ENCODE data around the gene OLR1. TPM values are rescaled to one million over a fixed set of nuclear protein-coding genes. Genes with fewer than 3 reads are reported as not detected.
"Not testable (repeated sequence)": the region's sequence is repeated elsewhere in the genome, so short reads cannot be mapped to it uniquely, and the experiment has no call there.

The OLR1 gene
- total RNA-seq (10 to 100 TPM in 1 of 7 donors, 1 to 10 TPM in 3, under 1 TPM in 3; 0.71 to 12.3 (median 1.1) TPM), polyA plus RNA-seq (under 1 TPM; 0.10 to 0.48 TPM)
- long read RNA-seq, donor 1, partial matches to known transcripts: 0 of 2 reads
- long read RNA-seq, donor 1, other reads (novel, unspliced or antisense): 0 of 2 reads
- long read RNA-seq, donor 2: 0 reads
- long read RNA-seq, donor 3, partial matches to known transcripts: 0 of 2 reads
- long read RNA-seq, donor 3, other reads (novel, unspliced or antisense): 0 of 2 reads

GRCh38 chr12:10171973-10172728, at the start of gene OLR1:
Gene OLR1, minus strand, starts transcription at chr12:10172132. Its CDS starts 55 bp downstream, at chr12:10172077.
- WGBS, 3 donors: 62 to 71% (median 70%) methylated on average over 7 of the region's 7 CpGs
- DNase-seq: no peak
- TF ChIP-seq CTCF (IDR thresholded peaks at IDR 0.05) (no peak), EP300 (IDR thresholded peaks at IDR 0.05) (no peak), POLR2A (IDR thresholded peaks at IDR 0.05) (no peak)
- H3K27me3 ChIP-seq: no peaks in the 10 kb centered on the region
- no peak within 1 kb of the TSS for H3K27ac ChIP-seq
- no peaks in the 10 kb centered on the region for H3K36me3 ChIP-seq
- H3K4me3 ChIP-seq: no peak within 1 kb of the TSS
- H3K9me3 ChIP-seq: no peaks in the 10 kb centered on the region
- no peaks in the 10 kb centered on the region for H3K4me1 ChIP-seq (ENCODE audit: insufficient read depth)
- intact Hi-C loops (cut with DNase I): no loop called here

- TF ChIP-seq CTCF (IDR thresholded peaks at IDR 0.05) (no peak), EP300 (IDR thresholded peaks at IDR 0.05) (no peak), POLR2A (IDR thresholded peaks at IDR 0.05) (no peak)
- Histone ChIP-seq H3K9me3 (no peaks in the 10 kb centered on the region), H3K36me3 (no peaks in the 10 kb centered on the region), H3K27me3 (no peaks in the 10 kb centered on the region), H3K27ac (no peak overlapping the region), H3K4me1 (ENCODE audit: insufficient read depth) (no peaks in the 10 kb centered on the region), H3K4me3 (no peak overlapping the region)
- intact Hi-C loops (cut with DNase I): no loop called here
- WGBS, 3 donors: 64 to 74% (median 70%) methylated on average over 8 of the region's 8 CpGs
- peak; percentile 31 to 77 (median 56) for DNase-seq
Measured at GRCh38 chr12:10220398-10221077, 48.6 kb upstream of the OLR1 start.

- no peak for DNase-seq
- Histone ChIP-seq H3K4me3 (no peak overlapping the region), H3K9me3 (no peaks in the 10 kb centered on the region), H3K36me3 (no peaks in the 10 kb centered on the region), H3K27me3 (no peaks in the 10 kb centered on the region), H3K27ac (no peak overlapping the region), H3K4me1 (ENCODE audit: insufficient read depth) (peaks cover 1% of the 10 kb centered on the region)
- WGBS, 3 donors: 94 to 96% (median 95%) methylated on average over 6 of the region's 6 CpGs
- intact Hi-C loops (cut with DNase I): loop anchor here in 3 of 4 donors (10.0 kb wide), 3 partner anchors 147 to 1523 kb away; partner anchors contain the start of genes RIMKLB (in 1 of the 3) and YBX3 (in 1 of the 3)
- TF ChIP-seq EP300 (IDR thresholded peaks at IDR 0.05): no peak
- no peak for TF ChIP-seq CTCF (IDR thresholded peaks at IDR 0.05)
- TF ChIP-seq POLR2A (IDR thresholded peaks at IDR 0.05): no peak
Measured at GRCh38 chr12:10218021-10218420, 46.1 kb upstream of the OLR1 start.

- intact Hi-C loops (cut with DNase I): loop anchor here in 3 of 4 donors (10.0 kb wide), 3 partner anchors 149 to 1521 kb away; partner anchors contain the start of genes RIMKLB (in 1 of the 3) and YBX3 (in 1 of the 3)
- not testable (repeated sequence) for H3K4me3 ChIP-seq, H3K27ac ChIP-seq
Measured at GRCh38 chr12:10215946-10216345, 44.0 kb upstream of the OLR1 start.

More at GRCh38 chr12:10215946-10216345, 44.0 kb upstream of the OLR1 start:
- not testable (repeated sequence) for H3K27me3 ChIP-seq; H3K9me3 ChIP-seq; DNase-seq; H3K36me3 ChIP-seq; H3K4me1 ChIP-seq (ENCODE audit: insufficient read depth)
- WGBS, 3 donors: 88 to 98% (median 92%) methylated on average over 13 of the region's 13 CpGs

Measured in ovary (tissue), 10 donors.